Loucy (cell line): Measurements from ENCODE around the gene IFNAR2.

Experiments used
- H2AFZ ChIP-seq: fragments of 200-600 bp; sonication (generic); 2 replicates; pipeline ENCODE4 v1.6.0; 2016; ENCODE audit warnings: antibody characterized with exemption, mild to moderate bottlenecking, low read length, moderate library complexity
- H3F3A ChIP-seq: fragments of 200-600 bp; 2 replicates; pipeline ENCODE4 v1.6.0; 2016; ENCODE audit warnings: antibody characterized with exemption, low read depth, mild to moderate bottlenecking
- H3K27me3 ChIP-seq: fragments of 200-600 bp; sonication (generic); 2 replicates; pipeline ENCODE4 v1.6.1; 2014; ENCODE audit warnings: low read length, mild to moderate bottlenecking; ENCODE audit not compliant: insufficient read depth, poor library complexity, severe bottlenecking
- H3K36me3 ChIP-seq: fragments of 200-600 bp; sonication (generic); 2 replicates; pipeline ENCODE4 v1.6.1; 2016; ENCODE audit warnings: low read length; ENCODE audit not compliant: insufficient read depth
- H3K4me1 ChIP-seq: fragments of 200-600 bp; sonication (generic); 2 replicates; pipeline ENCODE4 v1.5.1; 2014; ENCODE audit warnings: low read length, mild to moderate bottlenecking; ENCODE audit not compliant: insufficient read depth, poor library complexity, severe bottlenecking
- H3K4me2 ChIP-seq: fragments of 200-600 bp; sonication (generic); 2 replicates; pipeline ENCODE4 v1.6.0; 2014; ENCODE audit warnings: antibody characterized with exemption, low read length, low read depth, mild to moderate bottlenecking; ENCODE audit not compliant: poor library complexity, severe bottlenecking
- H3K4me3 ChIP-seq: fragments of 200-600 bp; sonication (generic); 2 replicates; pipeline ENCODE4 v1.5.1; 2014; ENCODE audit warnings: low read length, mild to moderate bottlenecking, mixed read lengths; ENCODE audit not compliant: poor library complexity, severe bottlenecking
- H3K79me2 ChIP-seq: fragments of 200-600 bp; sonication (generic); 2 replicates; pipeline ENCODE4 v1.6.1; 2014; ENCODE audit warnings: low read length; ENCODE audit not compliant: insufficient read depth
- H3K9ac ChIP-seq: fragments of 200-600 bp; sonication (generic); 2 replicates; pipeline ENCODE4 v1.6.0; 2014; ENCODE audit warnings: mild to moderate bottlenecking, low read depth, low read length, moderate library complexity; ENCODE audit not compliant: poor library complexity, severe bottlenecking
- H3K9me2 ChIP-seq: fragments of 200-600 bp; sonication (generic); replicated peaks from 2 replicates; pipeline ENCODE4 v1.6.1; 2016; ENCODE audit warnings: low read depth, low read length, mixed read lengths
- H3K9me3 ChIP-seq: fragments of 200-600 bp; sonication (generic); 2 replicates; pipeline ENCODE4 v1.6.1; 2014; ENCODE audit warnings: mild to moderate bottlenecking, antibody characterized with exemption, low read length, low read depth; ENCODE audit not compliant: insufficient read depth
- H4K20me1 ChIP-seq: fragments of 200-600 bp; sonication (generic); 2 replicates; pipeline ENCODE4 v1.6.0; 2014; ENCODE audit warnings: antibody characterized with exemption, low read length, mild to moderate bottlenecking; ENCODE audit not compliant: insufficient read depth, poor library complexity, severe bottlenecking
- EZH2phosphoT487 ChIP-seq: fragments of 200-600 bp; IDR thresholded peaks from 2 replicates; pipeline ENCODE4 v1.6.1; 2018; ENCODE audit warnings: antibody characterized with exemption, mild to moderate bottlenecking, moderate library complexity, borderline replicate concordance
- TF ChIP-seq, protein P1 (sequence below): fragments of 200-600 bp; sonication (generic); conservative IDR thresholded peaks from 2 replicates; pipeline ENCODE4 v1.5.1; 2014; ENCODE audit warnings: mild to moderate bottlenecking, antibody characterized with exemption, low read length

Gene IFNAR2

DNA sequence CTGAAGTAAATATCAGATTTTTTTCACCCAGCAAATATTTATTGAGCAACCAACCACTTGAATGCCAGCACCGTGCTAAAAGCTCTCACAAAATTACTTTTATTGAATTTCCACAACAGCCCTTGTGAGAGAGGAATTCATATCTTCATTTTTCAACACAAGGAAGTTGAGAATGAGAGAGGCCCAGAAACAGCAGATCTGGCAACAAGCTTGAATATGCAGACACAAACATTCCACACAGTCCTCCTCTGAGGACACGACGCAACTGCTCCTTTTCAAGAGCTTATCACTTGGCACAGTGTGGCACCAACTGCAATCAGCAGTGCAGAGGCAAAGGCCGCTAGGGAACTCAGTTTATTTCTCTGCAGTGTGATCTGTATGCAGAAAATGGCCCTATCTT is 32.2 kb upstream of the IFNAR2 start:
- no peaks in the 10 kb centered on the region for H3K27me3 ChIP-seq
- H3K4me2 ChIP-seq, result no peak overlapping the region
- H4K20me1 ChIP-seq, result no peaks in the 10 kb centered on the region
- peak overlapping the region; percentile 18; the same call in 1 of the 2 replicates for H2AFZ ChIP-seq
- TF ChIP-seq EZH2phosphoT487, result no peak
- TF ChIP-seq, protein P1, sequence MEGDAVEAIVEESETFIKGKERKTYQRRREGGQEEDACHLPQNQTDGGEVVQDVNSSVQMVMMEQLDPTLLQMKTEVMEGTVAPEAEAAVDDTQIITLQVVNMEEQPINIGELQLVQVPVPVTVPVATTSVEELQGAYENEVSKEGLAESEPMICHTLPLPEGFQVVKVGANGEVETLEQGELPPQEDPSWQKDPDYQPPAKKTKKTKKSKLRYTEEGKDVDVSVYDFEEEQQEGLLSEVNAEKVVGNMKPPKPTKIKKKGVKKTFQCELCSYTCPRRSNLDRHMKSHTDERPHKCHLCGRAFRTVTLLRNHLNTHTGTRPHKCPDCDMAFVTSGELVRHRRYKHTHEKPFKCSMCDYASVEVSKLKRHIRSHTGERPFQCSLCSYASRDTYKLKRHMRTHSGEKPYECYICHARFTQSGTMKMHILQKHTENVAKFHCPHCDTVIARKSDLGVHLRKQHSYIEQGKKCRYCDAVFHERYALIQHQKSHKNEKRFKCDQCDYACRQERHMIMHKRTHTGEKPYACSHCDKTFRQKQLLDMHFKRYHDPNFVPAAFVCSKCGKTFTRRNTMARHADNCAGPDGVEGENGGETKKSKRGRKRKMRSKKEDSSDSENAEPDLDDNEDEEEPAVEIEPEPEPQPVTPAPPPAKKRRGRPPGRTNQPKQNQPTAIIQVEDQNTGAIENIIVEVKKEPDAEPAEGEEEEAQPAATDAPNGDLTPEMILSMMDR, result no peak
- H3K9me2 ChIP-seq, result no peaks in the 10 kb centered on the region
- H3K79me2 ChIP-seq, result no peaks in the 10 kb centered on the region
- peaks cover 6% of the 10 kb centered on the region for H3K4me1 ChIP-seq
- H3K4me3 ChIP-seq, result no peak overlapping the region
- H3K9me3 ChIP-seq, result no peaks in the 10 kb centered on the region
- H3F3A ChIP-seq, result no peaks in the 10 kb centered on the region
- no peaks in the 10 kb centered on the region for H3K36me3 ChIP-seq
- no peak overlapping the region for H3K9ac ChIP-seq

DNA sequence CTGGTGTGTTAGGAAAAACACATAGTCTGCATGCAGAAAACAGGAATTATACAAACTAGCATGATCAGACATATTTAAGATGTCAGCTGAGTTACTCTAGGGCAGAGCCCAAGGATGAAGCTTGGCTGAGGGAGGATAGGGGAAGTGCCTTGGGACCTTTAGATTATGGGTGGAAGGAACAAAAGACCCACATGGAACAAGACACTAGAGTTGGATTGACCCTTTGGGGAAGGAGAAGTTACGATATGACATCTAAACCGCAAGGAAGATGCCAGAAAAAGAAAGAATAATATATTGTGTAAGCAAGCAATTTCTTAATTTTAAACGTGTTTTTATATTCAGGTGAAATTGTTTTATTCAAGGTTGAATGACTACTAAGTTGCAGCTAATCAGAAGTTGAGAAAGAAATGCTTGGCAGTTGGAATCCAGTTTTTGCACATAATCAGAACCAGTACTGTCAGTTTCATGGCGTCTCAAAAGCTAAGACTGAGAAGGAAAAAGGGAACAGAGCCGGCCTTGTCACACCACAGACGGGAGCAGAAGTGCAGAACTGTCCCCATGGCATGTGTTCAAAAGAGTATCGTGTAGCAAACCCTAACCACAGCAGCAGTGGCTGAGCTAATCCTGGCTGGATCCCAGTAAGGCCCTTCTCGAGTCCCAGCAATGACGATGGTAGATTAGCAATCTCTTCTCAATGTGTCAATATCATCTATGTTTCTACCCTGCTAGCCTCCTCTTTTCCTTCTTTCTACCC is 31.2 kb upstream of the IFNAR2 start:
- H3K9me3 ChIP-seq, result no peaks in the 10 kb centered on the region
- no peak overlapping the region for H2AFZ ChIP-seq
- no peak overlapping the region for H3K4me2 ChIP-seq
- H3K27me3 ChIP-seq, result no peaks in the 10 kb centered on the region
- no peaks in the 10 kb centered on the region for H3K9me2 ChIP-seq
- H3K4me1 ChIP-seq, result peaks cover 14% of the 10 kb centered on the region
- H3K9ac ChIP-seq, result no peak overlapping the region
- no peaks in the 10 kb centered on the region for H4K20me1 ChIP-seq
- TF ChIP-seq EZH2phosphoT487, result no peak
- TF ChIP-seq, protein P1, result no peak
- no peaks in the 10 kb centered on the region for H3F3A ChIP-seq
- no peaks in the 10 kb centered on the region for H3K36me3 ChIP-seq
- no peaks in the 10 kb centered on the region for H3K79me2 ChIP-seq
- H3K4me3 ChIP-seq, result no peak overlapping the region

DNA sequence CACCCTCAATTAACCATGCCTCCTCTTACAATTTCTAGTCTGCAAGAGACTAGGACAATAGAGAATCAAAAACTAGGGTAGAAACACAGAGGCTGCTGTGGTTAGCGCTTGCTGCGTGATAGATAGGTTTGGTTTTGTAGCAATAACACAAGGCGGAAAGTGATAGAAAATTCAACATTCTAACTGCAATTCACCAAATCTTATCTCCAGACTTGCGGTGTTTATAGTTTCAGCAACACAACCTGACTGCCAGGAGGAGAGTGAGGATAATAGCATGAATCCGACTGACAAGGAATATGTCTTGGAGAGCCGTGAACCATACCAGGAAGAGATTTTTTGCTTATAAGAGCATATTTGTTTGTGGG is 30.7 kb upstream of the IFNAR2 start:
- peaks cover 19% of the 10 kb centered on the region for H3K4me1 ChIP-seq
- H3K9me3 ChIP-seq, result no peaks in the 10 kb centered on the region
- H3K4me2 ChIP-seq, result no peak overlapping the region
- H3K79me2 ChIP-seq, result no peaks in the 10 kb centered on the region
- H3K9ac ChIP-seq, result no peak overlapping the region
- no peaks in the 10 kb centered on the region for H3K27me3 ChIP-seq
- H3K4me3 ChIP-seq, result no peak overlapping the region
- no peaks in the 10 kb centered on the region for H3F3A ChIP-seq
- no peaks in the 10 kb centered on the region for H3K9me2 ChIP-seq
- no peak overlapping the region for H2AFZ ChIP-seq
- no peaks in the 10 kb centered on the region for H4K20me1 ChIP-seq
- TF ChIP-seq, protein P1, result no peak
- no peak for TF ChIP-seq EZH2phosphoT487
- H3K36me3 ChIP-seq, result no peaks in the 10 kb centered on the region
